Measurements from ENCODE around the gene DUSP18.

DNA sequence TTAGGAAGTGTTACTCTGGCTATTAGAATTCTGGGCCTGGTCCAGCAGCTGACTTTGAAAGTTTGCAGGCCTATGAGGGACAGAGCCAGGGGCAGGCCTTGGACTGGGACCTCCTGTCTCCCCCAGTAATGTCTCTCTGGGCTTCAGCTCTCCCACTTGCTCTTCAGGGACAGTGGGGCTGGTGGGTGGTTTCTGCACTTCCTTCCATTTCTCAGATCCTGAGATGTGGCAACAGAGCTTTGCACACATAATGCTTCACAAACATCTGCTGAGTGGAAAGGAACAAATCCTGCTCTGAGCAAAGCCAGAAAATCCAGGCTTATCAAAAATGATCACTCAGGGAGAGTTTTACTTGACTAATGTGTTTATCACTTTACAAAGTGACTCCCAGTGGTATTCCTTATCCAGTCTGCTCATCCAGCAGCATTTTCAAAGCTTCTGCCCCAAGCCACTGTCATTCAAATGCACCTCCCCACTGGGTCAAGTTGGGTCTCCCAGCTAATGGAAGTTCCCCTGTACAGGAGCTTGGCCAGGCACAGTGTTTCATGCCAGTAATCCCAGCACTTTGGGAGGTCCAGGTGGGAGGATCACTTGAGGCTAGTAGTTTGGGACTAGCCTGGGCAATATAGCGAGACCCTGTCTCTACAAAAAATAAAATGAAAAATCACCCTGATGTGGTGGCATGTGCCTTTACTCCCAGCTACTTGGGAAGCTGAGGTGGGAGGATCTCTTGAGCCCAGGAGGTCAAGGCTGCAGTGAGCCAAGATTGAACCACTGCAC lies 13.5 kb upstream of the DUSP18 start:
- TF ChIP-seq, protein P1, sequence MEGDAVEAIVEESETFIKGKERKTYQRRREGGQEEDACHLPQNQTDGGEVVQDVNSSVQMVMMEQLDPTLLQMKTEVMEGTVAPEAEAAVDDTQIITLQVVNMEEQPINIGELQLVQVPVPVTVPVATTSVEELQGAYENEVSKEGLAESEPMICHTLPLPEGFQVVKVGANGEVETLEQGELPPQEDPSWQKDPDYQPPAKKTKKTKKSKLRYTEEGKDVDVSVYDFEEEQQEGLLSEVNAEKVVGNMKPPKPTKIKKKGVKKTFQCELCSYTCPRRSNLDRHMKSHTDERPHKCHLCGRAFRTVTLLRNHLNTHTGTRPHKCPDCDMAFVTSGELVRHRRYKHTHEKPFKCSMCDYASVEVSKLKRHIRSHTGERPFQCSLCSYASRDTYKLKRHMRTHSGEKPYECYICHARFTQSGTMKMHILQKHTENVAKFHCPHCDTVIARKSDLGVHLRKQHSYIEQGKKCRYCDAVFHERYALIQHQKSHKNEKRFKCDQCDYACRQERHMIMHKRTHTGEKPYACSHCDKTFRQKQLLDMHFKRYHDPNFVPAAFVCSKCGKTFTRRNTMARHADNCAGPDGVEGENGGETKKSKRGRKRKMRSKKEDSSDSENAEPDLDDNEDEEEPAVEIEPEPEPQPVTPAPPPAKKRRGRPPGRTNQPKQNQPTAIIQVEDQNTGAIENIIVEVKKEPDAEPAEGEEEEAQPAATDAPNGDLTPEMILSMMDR (conservative IDR thresholded peaks at IDR 0.05; ENCODE audit: low read depth, low read length) = no peak
- TF ChIP-seq SMC3 (IDR thresholded peaks at IDR 0.05; ENCODE audit: low read depth, low read length) (no peak), MXI1 (IDR thresholded peaks at IDR 0.05; ENCODE audit: borderline replicate concordance, low read depth, low read length) (no peak)
